ENCODE data around the gene CIAO3.
"Not testable (repeated sequence)": the region's sequence is repeated elsewhere in the genome, so short reads cannot be mapped to it uniquely, and the experiment has no call there.

CIAO3 gene

DNA sequence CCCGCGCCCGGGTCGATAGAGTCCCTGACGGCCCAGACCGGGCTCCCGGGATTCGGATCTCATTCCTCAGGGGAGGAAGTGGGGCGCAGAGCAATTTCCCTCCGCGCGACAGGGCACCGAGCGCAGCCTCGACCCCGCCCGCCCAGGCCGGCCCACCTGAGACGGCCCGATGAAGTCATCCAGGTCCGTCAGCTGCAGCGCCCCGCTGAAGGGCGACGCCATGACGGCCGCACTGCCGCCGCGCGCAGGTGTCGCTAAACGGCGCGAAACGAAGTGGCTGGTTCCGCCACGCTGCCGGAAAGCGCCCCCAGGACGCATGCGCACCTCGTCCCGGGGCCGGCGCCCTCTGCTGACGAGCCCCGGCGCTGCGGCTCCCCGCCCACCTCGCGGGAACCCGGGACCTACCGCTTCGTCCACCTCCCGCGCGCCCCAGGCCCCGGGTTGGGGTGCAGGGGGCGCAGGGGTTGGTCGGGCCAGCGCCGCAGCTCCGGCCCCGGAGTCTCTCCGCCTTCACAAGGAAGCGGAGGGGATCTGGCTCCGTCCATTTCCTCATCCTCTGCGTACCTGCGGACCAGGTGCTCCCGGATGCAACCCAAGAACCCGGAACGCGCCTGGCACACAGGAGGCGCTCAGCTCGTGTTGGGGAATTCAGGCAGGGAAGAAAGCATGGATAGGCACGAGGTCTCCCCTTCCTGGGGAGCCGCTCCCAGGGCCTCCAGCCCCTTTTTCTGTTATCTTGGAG lies at the start of gene CIAO3:
CIAO3 (minus strand) TSS at position 234 of the 742 bp plus-strand sequence; CDS start at position 222, 12 bp downstream.
- peak; percentile 93 for DNase-seq (ENCODE audit: low spot score)

DNA sequence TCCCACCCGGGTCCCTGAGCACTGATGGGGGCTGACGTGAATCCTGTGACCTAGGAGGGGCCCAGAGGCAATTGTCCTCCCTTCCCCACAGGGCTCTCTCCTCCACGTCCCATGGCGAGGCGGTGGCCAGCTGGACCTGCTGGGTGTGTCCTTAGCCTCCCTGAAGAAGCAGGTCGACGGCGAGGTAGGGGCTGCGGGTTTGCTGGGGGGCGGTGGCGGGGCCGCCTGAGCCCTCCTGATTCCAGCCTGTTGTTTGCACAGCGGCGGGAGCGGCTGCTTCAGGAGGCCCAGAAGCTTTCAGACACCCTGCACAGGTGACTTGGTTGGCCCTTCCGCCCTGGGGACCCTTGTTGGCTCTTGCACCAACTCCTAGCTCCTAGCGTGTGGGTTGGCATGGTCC lies 49.3 kb upstream of the CIAO3 start:
- DNase-seq (ENCODE audit: low spot score): no peak

DNA sequence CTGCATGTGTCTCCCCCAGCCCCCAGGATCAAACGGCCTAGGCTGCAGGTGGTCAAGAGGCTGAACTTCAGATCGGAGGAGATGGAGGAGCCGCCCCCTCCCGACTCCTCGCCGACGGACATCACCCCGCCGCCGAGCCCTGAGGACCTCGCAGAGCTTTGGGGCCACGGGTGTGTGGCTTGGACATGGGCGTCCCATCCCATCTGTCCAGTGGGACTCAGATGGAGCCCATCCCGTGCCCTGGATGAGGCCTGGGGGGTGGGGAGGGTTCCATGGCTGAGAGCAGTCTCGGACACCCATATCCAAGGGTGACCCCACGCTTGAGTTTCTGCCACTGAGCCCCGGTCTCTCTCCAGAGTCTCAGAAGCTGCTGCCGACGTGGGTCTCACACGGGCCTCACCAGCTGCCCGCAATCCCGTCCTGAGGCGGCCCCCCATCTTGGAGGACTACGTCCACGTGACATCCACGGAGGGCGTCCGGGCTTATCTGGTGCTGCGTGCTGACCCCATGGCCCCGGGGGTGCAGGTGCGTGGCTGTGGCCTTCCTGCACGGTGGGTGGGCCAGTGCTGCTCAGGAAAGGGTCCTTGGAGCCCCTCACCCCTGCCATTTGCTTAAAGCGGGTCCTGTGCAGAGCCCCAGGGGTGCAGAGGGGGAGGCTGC lies 48.5 kb upstream of the CIAO3 start:
- no peak for DNase-seq (ENCODE audit: low spot score)

DNA sequence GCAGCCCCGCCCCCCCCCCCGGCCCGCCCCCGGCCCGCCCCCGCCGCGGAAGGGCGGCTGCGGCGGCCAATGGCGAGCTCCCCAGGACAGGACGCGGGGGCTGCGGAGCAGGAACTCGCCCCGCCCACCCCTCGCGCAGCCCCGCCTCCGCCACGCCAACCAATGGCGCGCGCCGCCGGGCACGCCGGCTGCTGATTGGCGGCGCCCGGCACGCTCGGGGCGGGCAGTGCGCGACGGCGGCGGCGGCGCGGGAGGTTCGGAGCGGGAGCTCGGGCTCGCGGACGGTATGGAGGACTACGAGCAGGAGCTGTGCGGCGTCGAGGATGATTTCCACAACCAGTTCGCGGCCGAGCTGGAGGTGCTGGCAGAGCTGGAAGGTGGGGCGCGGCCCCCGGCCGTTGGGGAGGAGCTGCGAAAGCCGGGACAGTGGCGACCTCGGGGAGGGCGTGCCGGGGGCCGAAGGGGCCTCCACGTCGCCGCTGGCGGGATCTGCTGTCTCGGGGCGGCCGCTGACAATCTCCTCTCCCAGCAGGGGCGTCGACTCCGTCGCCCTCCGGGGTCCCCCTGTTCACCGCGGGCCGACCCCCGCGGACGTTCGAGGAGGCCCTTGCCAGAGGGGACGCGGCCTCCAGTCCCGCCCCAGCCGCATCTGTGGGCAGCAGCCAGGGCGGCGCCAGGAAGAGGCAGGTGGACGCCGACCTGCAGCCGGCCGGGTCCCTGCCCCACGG lies 47.8 kb upstream of the CIAO3 start, which contains the start of gene CHTF18:
CHTF18 (plus strand) TSS at position 222 of the 728 bp plus-strand sequence; CDS start at position 287, 65 bp downstream.
- DNase-seq (ENCODE audit: low spot score): peak; percentile 97

DNA sequence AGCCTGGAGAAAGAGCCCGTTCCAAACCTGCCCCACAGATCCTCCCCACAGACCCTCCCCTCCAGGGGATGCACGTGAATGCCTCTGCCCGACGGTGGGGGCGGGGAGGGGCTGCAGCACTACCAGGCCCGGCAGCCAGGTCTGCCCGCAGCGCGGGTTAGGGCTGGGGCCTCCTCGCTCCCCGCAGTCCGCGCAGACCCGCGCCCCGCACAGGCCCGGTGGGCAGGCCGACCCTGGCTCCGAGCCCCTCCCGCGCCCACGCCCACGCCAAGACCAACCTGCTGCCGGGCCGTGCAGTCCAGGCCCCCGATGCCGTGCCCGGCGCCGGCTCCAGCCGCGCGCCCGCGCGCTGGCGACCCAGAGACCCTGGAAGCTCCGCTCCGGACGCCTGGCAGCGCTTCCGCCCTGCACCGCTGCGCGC lies 47.2 kb upstream of the CIAO3 start, which contains the start of gene RPUSD1:
RPUSD1 (minus strand) TSS at position 404 of the 421 bp plus-strand sequence. CDS start 644 bp downstream, outside the sequence.
- DNase-seq (ENCODE audit: low spot score): peak; percentile 76

DNA sequence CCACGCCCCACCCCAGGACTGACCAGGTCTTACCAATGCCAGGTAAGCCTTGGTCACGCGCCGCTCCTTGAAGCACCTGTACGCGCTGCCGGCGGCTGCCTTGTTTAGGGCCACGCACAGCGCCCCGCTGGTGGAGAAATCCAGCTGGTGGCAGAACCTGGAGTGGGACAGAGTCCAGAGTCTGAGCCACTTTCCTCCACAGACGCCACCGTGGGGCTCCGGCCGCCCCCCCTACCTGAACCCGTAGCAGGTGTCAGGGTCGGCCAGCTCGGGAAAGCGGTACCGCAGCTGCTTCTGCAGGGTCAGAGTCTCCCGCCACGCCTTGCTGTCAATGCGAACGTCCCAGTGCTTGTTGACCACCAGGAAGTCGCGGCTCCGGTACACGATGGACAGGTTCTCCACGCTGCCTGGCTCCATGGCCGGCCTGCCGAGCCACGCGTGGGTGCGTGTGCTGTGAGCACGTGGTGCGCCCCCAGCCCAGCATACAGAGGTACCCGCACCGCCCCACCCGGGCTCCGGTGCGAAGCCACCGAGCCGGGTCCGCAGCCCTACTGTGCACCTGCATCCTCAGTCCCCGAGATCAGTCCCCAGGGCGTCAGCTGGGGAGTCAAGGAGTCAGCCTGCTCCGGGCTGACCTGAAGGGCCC lies 46.6 kb upstream of the CIAO3 start:
- DNase-seq (ENCODE audit: low spot score): no peak

DNA sequence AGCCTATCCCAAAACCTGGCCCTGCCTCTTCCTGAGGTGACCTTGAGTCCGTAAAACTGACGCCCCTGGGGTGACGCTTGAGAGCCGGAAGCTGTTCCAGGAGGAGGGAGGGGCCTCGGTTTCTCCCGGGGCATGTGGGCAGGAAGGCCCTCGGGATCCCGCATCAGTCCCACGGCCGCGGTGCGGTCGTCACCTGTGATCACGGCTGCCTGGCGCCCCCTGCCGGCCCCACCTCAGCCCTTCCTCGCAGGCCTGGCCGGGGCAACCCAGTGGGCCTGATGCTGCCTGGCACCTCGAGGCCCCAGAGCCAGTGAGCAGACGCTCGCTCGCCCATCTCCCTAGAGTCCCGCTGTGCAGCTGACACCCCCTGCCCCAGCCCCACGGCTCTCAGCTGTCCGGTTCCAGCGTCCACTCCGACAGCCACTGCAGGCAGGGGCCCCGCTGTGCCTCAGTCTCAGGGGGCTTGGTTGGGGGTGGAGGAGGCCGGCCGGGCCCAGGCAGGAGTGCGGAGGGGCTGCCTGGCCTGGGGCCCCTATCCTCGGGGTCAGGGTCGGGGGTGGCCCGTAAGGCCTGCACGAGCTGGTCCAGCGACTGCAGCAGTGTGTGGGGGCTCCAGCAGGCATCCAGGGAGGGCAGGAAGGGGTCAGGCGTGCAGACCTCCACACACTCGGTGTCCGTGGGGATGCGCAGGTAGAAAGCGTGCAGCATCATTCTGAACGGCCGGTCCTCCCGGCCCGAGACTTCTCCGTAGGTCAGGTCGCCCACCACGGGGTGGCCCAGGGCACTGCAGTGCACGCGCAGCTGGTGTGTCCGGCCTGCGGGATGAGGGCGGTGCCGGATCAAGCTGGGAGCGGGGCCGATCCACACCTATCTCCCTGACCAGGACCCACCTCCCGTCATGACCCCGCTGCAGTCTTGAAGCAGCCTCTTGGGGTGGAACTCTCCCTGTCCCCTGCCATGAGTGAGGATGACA lies 45.1 kb upstream of the CIAO3 start:
- no peak for DNase-seq (ENCODE audit: low spot score)

DNA sequence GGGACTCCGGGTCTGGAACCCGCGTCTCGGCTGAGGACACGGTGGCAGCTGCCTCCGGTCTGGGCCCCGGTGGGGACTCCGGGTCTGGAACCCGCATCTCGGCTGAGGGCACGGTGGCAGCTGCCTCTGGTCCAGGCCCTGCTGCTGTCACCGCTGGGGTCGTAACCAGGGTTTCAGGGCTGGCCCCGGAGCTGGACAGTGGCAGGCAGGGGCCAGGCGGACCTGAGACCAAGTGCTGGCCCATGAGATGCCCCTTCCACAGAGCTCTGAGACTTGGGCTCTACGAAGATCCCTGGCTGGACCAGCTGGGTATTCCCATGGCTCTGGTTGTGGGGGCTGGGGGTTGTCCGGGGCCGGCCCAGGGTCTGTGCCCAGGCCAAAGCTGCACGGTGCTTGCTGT lies 43.6 kb upstream of the CIAO3 start:
- no peak for DNase-seq (ENCODE audit: low spot score)

DNA sequence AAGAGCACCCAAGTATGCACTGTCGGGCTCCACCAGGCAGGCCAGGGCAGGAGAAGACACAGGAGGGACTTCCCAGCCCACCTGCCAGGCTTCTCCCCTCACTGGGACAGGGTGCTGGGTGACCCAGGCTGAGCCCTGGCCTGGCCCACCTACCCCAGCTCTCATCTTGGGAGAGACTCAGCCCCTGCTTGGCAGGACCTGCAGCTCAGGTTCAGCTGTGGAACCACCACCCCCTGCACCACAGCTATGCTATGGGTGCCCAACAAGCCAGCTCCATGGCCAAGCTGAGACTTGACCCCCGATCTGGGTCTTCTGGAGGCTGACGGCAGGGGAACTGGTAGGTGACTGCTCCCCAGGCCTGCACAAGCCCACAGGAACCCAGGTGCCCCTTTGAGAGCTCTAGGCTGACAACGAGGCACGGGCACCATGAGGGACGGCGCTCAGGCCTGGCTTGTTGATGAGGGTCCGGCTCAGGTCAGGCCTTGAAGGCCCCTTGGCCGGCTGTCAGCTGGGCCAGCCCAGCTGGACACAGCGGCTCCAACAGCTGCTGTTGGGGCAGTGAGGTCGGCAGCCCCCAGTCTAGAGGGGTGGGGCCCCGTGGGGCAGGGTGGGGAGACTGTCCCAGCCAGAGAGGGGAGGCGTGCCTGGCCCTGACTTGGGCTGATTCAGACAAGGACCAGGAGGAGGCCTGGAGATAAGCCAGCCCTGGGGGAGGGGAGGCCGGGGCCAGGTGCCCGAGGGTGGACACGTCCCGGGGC lies 42.8 kb upstream of the CIAO3 start:
- DNase-seq (ENCODE audit: low spot score): no peak

DNA sequence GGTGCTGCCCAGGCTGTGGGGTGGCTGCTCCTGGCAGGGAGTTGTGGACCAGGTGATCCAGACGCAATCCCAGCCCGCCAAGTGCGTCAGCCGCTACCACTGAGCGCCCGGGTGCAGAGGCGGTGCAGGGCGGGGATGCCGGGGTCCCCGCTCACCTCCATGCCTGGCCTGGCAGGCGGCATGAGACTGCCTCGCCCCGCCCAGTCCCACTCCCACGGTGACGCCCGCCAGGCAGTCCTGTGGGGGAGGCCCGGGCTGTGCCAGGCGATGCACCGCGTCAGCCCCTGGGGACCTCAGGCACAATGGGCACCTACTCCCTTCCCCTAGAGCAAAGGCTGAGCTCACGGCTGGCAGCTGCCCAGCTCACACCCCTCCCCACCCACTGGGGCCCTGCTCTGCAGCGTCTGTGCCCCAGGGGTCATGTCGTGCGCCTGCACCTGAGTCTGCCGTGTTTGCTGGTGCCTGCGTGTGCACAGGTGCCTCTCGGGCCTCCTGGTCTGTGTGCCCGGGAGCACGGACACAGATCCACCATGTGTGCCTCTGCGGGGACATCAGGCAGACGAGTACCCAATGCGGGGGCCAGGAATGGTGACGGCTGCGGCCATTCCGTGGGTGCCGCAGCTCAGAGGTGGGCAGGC lies 42.1 kb upstream of the CIAO3 start:
- no peak for DNase-seq (ENCODE audit: low spot score)

DNA sequence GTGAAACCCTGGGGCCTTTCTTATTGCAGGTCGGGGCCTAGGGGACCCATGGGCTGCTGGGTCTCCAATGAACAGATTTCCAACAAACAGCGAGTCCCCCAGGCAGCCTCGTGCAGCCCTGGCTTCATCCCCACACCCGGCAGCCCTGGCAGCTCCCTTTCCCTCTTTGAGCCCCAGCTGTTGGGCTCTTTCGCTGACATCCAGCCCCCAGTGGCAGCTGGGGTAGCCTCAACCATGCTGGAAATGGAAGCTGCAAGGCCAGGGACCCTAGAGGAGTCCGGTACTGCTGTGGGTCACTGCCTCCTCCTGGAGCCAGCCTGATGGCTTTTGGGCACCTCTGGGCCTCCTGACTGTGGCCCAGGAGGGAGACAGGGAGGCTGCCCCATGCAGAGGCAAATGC lies 41.5 kb upstream of the CIAO3 start:
- DNase-seq (ENCODE audit: low spot score): no peak

DNA sequence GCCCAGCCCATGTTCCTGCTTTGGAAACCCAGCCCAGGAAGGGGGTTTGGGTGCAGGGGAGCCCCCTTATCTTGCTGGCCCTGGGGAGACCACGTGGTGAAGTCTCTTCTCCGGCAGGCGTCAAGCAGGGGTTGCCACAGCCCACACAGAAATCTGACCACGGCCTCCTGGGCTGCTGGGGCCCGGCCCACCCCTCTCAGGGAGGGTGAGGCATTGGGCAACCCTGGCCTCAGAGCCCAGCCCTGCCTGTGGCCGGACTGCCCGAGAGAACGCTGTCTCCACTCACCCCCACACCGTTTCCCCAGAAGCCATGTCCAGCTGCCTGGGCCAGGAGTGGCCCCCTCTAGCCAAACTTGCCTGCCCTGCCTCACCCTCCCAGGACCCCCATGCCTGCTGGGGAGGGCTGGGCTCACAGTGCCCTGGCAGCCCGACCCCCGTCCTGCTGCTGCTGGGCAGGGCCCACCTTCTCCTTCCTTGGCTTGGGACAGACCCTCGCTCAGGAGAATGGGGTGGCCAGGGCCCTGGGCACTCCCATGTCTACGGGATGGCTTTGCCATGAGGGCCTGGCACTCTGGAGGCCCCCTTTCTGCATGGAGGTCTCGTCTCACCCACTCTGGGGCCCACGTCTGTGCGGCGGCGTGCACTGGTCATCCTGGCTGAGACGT lies 40.7 kb upstream of the CIAO3 start:
- no peak for DNase-seq (ENCODE audit: low spot score)

DNA sequence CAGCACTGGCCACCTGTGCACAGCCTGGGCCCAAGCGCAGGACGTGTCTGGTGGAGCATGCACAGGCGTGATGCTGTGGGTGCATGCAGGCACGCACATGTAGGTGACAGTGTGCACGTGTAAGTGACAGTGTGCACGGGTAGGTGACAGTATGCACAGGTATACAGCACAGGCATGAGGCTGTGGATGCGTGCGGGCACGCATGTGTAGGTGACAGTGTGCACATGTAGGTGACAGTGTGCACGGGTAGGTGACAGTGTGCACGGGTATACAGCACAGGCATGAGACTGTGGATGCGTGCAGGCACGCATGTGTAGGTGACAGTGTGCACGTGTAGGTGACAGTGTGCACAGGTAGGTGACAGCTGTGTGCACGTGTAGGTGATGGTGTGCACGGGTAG lies 39.5 kb upstream of the CIAO3 start:
- DNase-seq (ENCODE audit: low spot score): no peak

DNA sequence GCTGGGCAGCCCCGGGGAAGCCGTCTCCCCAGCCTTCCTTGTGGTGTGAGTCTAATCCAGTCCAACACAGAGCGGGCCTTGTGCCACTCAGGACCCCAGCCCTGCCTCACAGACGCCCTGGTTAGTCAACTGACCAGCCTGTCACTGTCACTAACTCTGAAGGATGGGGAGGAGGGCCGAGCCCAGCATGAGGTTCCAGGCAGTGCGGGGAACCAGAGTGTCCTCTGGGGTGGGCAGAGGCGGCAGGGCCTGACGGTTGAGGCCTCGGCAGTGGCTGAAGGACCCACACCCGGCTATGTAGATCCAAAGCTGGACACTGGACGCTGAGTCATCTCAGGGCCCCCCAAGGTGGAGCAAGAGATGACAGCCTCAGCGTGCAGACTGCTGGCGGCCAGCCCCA lies 38.8 kb upstream of the CIAO3 start:
- no peak for DNase-seq (ENCODE audit: low spot score)

DNA sequence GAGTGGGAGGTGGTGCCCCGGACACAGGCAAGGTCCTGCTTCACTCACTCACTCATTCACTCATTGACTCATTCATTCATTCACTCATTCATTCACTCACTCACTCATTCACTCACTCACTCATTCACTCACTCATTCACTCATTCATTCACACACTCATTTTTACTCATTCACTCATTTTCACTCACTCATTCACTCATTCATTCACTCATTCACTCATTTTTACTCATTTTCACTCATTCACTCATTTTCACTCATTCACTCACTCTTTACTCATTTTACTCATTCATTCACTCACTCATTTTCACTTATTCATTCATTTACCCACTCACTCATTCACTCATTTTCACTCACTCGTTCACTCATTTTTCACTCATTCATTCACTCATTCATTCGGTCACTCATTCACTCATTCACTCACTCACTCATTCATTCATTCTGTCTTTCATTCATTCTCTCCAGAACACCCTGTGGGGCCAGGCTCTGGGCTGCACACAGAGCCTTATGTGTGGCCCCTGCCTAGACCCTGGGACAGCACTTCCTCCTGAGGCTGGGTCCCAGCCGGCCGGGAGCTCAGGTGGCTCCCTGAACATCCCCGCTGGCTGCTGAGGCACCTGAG lies 38.2 kb upstream of the CIAO3 start:
- no peak for DNase-seq (ENCODE audit: low spot score)

DNA sequence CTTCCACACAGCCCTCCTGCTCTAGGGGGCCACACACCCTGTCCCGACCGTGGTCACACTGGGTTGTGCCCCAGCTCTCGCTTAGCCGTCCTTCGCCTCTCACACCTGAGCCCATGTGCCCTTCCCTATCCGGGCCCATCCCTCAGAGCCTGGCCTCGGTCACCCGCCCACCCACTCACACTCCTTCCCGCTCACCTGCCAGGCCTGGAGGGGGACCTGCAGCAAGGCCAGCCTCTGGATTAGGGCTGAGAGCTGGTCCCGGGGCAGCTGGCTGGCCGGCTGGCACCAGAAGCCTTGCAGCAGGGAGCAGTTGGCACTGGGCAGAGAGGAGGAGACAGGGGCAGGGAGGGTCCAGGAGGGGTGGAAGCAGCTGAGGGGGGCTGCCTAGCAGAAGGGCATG lies 37.6 kb upstream of the CIAO3 start:
- DNase-seq (ENCODE audit: low spot score): no peak

DNA sequence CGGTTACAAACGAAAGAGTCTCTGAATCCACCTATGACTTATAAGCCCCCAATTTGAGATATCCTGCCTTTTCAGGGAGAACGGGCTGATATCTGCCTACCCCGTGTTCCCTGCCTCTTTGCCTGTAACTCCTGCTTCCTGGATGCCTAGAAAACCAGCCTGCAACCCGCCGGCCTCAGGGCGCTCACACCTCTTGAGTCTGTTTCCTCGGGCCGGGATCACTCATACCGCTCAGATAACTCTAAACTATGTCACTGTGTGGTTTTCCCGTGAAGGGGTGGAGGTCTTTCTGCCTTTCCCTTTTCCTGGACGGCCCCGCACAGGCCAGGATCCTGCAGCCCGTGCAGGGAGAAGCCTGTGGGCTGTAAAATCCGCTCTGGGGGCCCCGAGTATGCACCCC lies 37.0 kb upstream of the CIAO3 start:
- no peak for DNase-seq (ENCODE audit: low spot score)

DNA sequence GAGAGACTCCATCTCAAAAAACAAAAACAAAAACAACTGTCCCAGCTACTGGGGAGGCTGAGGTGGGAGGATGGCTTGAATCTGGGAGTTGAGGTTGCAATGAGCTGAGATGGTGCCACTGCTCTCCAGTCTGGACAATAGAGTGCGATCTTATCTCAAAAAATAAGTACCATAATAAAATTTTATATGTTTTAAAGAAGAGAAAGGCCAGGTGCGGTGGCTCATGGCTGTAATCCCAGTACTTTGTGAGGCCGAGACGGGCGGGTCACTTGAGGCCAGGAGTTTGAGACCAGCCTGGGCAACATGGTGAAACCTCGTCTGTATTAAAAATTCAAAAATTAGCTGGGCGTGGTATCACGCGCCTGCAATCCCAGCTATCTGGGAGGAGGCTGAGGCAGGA lies 36.0 kb upstream of the CIAO3 start:
- DNase-seq (ENCODE audit: low spot score): no peak

DNA sequence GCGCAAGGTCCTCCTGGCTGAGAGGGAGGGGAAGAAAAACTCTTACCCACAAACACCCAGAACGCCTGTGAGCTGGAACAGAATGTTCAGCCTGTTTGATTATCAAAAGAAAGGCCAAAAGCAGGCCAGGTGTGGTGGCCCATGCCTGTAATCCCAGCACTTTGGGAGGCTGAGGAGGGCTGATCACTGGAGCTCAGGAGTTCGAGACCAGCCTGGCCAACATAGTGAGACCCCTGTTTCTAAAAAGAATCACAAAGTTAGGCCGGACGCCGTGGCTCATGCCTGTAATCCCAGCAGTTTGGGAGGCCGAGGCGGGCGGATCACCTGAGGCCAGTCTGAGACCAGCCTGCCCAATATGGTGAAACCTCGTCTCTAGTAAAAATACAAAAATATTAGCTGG lies 35.5 kb upstream of the CIAO3 start:
- DNase-seq (ENCODE audit: low spot score): not testable (repeated sequence)
